AG10803 (cell line): ENCODE measurements around the gene SREBF1.

Source experiments
- DNase-seq: peaks from one replicate; pipeline ENCODE4 v3.0.0; 2010; ENCODE audit warnings: low read depth
- H3K4me3 ChIP-seq: 2 replicates; pipeline ENCODE4 v1.5.1; 2011; ENCODE audit warnings: mild to moderate bottlenecking, low read length, control low read depth
- CTCF ChIP-seq: conservative IDR thresholded peaks from 2 replicates; pipeline ENCODE4 v1.5.1; 2011; ENCODE audit warnings: mild to moderate bottlenecking, low read length, control low read depth, inconsistent platforms

The SREBF1 gene

GRCh38 chr17:17813725-17814095 lies 23.1 kb downstream of the SREBF1 start:
- DNase-seq = no peak
- no peak overlapping the region for H3K4me3 ChIP-seq
- TF ChIP-seq CTCF = no peak

GRCh38 chr17:17813055-17813724 lies 23.6 kb downstream of the SREBF1 start:
- H3K4me3 ChIP-seq = no peak overlapping the region
- no peak for DNase-seq
- TF ChIP-seq CTCF = no peak

GRCh38 chr17:17812211-17813054 lies 24.4 kb downstream of the SREBF1 start:
- DNase-seq = peak; percentile 56
- TF ChIP-seq CTCF = peak; percentile 89
- H3K4me3 ChIP-seq = no peak overlapping the region

GRCh38 chr17:17811381-17812210 lies 25.2 kb downstream of the SREBF1 start:
- no peak overlapping the region for H3K4me3 ChIP-seq
- no peak for TF ChIP-seq CTCF

GRCh38 chr17:17810895-17811248 lies 25.9 kb downstream of the SREBF1 start:
- no peak for TF ChIP-seq CTCF
- no peak overlapping the region for H3K4me3 ChIP-seq
- no peak for DNase-seq

More at GRCh38 chr17:17811381-17812210, 25.2 kb downstream of the SREBF1 start:
- no peak for DNase-seq

- H3K4me3 ChIP-seq = no peak overlapping the region
- DNase-seq = peak; percentile 46
- no peak for TF ChIP-seq CTCF
These were observed 26.5 kb downstream of the SREBF1 start for GRCh38 chr17:17810084-17810894.
